Activated T-cell treated with anti-CD3 and anti-CD28 coated beads, Interleukin-2, amount 50 U/mL, for 1 hour (primary cell): ENCODE data around the gene IDH3A.
A peak's percentile ranks its signal among the peaks of the same experiment; 100 is the strongest.

Experiments used
- DNase-seq: peaks from one replicate; pipeline ENCODE4 v3.0.0-alpha.2; 2020

Gene IDH3A

GRCh38 chr15:78168608-78169007 lies 19.4 kb downstream of the IDH3A start:
- DNase-seq = no peak

GRCh38 chr15:78170848-78171773 lies 21.9 kb downstream of the IDH3A start:
- DNase-seq = no peak

GRCh38 chr15:78171864-78172472 lies 22.8 kb downstream of the IDH3A start:
- no peak for DNase-seq

GRCh38 chr15:78174401-78174800 lies 25.2 kb downstream of the IDH3A start:
- DNase-seq = no peak

- no peak for DNase-seq
These were observed 26.2 kb downstream of the IDH3A start for GRCh38 chr15:78175330-78175729.

GRCh38 chr15:78177447-78177873 lies 28.3 kb downstream of the IDH3A start:
- DNase-seq = peak; percentile 43

- no peak for DNase-seq
These were observed 28.9 kb downstream of the IDH3A start for GRCh38 chr15:78178064-78178463.

- DNase-seq = no peak
These were observed 30.2 kb downstream of the IDH3A start for GRCh38 chr15:78179286-78179840.

- DNase-seq = no peak
These were observed 30.7 kb downstream of the IDH3A start for GRCh38 chr15:78179906-78180305.

GRCh38 chr15:78182336-78182700 lies 33.2 kb downstream of the IDH3A start:
- no peak for DNase-seq

- DNase-seq = no peak
These were observed 33.7 kb downstream of the IDH3A start for GRCh38 chr15:78182821-78183220.

- no peak for DNase-seq
These were observed 43.8 kb downstream of the IDH3A start for GRCh38 chr15:78192826-78193594.

GRCh38 chr15:78193731-78194567 lies 44.8 kb downstream of the IDH3A start:
- DNase-seq = no peak

- DNase-seq = no peak
These were observed 45.4 kb downstream of the IDH3A start for GRCh38 chr15:78194568-78194925.

GRCh38 chr15:78195735-78196201 lies 46.6 kb downstream of the IDH3A start:
- DNase-seq = peak; percentile 61

GRCh38 chr15:78197632-78198031 lies 48.5 kb downstream of the IDH3A start:
- DNase-seq = no peak

GRCh38 chr15:78200276-78200930 lies 51.2 kb downstream of the IDH3A start:
- DNase-seq = no peak

GRCh38 chr15:78201281-78202190 lies 52.4 kb downstream of the IDH3A start:
- DNase-seq = no peak

- DNase-seq = no peak
These were observed 54.4 kb downstream of the IDH3A start for GRCh38 chr15:78203346-78204225.
